ENCODE results near the gene ITPK1.

- no peak for TF ChIP-seq POLR2AphosphoS5 (IDR thresholded peaks at IDR 0.05)
- no peak for TF ChIP-seq CTCF (IDR thresholded peaks at IDR 0.05)
Observed at GRCh38 chr14:92952481-92953298, 163.0 kb downstream of the ITPK1 start.

Measured in stomach (tissue), 4 donors.